DND-41 (cell line): ENCODE results near the gene ALG3.

Experiments used
- ATAC-seq: fragments of 200-7000 bp; cut with Tn5 transposase; 3 replicates; pipeline ENCODE4 v1.9.1; 2021; ENCODE audit warnings: low read depth; ENCODE audit not compliant: insufficient read depth
- DNase-seq: peaks from one replicate; pipeline ENCODE4 v3.0.0-alpha.2; 2020
- H2AFZ ChIP-seq: 2 replicates; pipeline ENCODE4 v1.6.0; 2012; ENCODE audit warnings: low read depth, low read length
- H3K27ac ChIP-seq: 2 replicates; pipeline ENCODE4 v1.5.1; 2012; ENCODE audit warnings: low read length, inconsistent platforms
- H3K27me3 ChIP-seq: fragments of 200-600 bp; sonication (generic); 2 replicates; pipeline ENCODE4 v1.6.0; 2012; ENCODE audit warnings: low read length, mild to moderate bottlenecking, inconsistent platforms; ENCODE audit not compliant: insufficient read depth, poor library complexity
- H3K36me3 ChIP-seq: 2 replicates; pipeline ENCODE4 v1.5.1; 2012; ENCODE audit warnings: low read length, inconsistent platforms; ENCODE audit not compliant: insufficient read depth
- H3K4me1 ChIP-seq: 2 replicates; pipeline ENCODE4 v1.5.1; 2012; ENCODE audit warnings: mild to moderate bottlenecking, low read length; ENCODE audit not compliant: insufficient read depth
- H3K4me2 ChIP-seq: 2 replicates; pipeline ENCODE4 v1.6.0; 2012; ENCODE audit warnings: mild to moderate bottlenecking, moderate library complexity, low read length, inconsistent platforms; ENCODE audit not compliant: insufficient read depth
- H3K4me3 ChIP-seq, 2 experiments: fragments of 200-600 bp in 1 of 2; shearing (Covaris generic) in 1 of 2; 2 replicates each; pipeline ENCODE4 v1.5.1; 2012 to 2016; ENCODE audit warnings: inconsistent platforms in 2 of 2, low read length in 2 of 2, mild to moderate bottlenecking in 2 of 2, low read depth in 1 of 2, moderate library complexity in 1 of 2
- H3K79me2 ChIP-seq: 2 replicates; pipeline ENCODE4 v1.6.0; 2012; ENCODE audit warnings: low read length, inconsistent platforms; ENCODE audit not compliant: insufficient read depth
- H3K9ac ChIP-seq: 2 replicates; pipeline ENCODE4 v1.6.0; 2012; ENCODE audit warnings: low read depth, mild to moderate bottlenecking, inconsistent platforms, low read length, moderate library complexity
- H3K9me3 ChIP-seq: 2 replicates; pipeline ENCODE4 v1.5.1; 2012; ENCODE audit warnings: low read length, moderate library complexity, mild to moderate bottlenecking, inconsistent platforms; ENCODE audit not compliant: insufficient read depth, severe bottlenecking
- H4K20me1 ChIP-seq: 2 replicates; pipeline ENCODE4 v1.6.0; 2012; ENCODE audit warnings: low read length; ENCODE audit not compliant: insufficient read depth
- EZH2 ChIP-seq: IDR thresholded peaks from 3 replicates; pipeline ENCODE4 v1.6.1; 2012; ENCODE audit warnings: borderline replicate concordance, low read depth, mild to moderate bottlenecking, moderate library complexity, low read length, inconsistent platforms; ENCODE audit not compliant: severe bottlenecking
- TF ChIP-seq, protein P1 (sequence below): IDR thresholded peaks from 2 replicates; pipeline ENCODE4 v1.5.1; 2012; ENCODE audit warnings: borderline replicate concordance, low read length, moderate library complexity, mild to moderate bottlenecking; ENCODE audit not compliant: poor library complexity, severe bottlenecking; ENCODE audit errors: extremely low read depth

ALG3 gene

DNA sequence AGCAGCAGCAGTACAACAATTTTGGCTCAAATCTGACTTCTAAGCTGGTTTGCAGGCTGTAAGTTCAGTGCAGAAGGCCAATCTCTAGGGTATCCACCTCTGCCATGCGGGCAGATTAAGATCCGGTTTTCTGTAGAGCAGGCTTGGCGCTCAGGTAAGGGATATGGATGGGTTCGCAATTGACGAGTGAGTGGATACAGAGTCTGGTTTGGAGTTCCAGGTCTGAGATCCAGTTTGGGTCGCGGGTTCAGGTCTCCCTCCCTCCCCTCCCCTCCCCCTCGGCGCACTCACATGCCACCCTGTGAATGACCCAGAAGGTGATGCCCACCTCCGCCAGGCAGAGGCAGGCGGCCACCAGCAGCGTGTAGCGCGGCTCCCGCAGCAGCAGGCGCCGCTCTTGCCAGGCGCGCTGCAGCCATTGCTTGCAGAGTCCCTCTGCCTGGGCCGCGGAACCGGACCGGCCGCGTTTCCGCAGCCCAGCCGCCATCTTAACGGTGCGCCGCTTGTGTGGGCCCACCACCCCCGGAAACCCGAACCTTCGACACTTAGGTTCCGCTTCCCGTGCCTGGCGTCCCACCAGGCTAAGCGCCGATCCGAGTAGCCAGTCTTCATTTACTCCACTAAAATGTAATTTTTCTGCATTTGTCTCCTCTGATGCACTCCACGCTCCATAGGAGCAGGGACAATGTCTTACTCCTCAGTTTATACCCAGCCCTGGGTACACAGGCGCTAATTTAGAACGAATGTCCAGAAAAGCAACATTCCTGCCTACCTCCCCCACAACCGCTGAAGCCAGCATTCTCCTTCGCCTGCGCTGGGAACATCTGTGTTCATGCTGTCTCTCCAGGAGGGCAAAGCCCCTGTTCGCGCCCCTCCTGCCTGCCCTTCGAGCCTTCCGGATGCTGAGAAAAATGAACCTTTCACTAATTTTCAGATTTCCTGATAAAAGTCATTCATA is at the start of gene ALG3:
TSS of gene ALG3 (minus strand) at position 509 of the 958 bp plus-strand sequence. CDS start at position 487, 22 bp downstream.
- peaks cover 39% of the 10 kb centered on the region for H3K79me2 ChIP-seq
- peaks cover 10% of the 10 kb centered on the region; the same call in 1 of the 2 replicates for H4K20me1 ChIP-seq
- H3K27ac ChIP-seq: peak within 1 kb of the TSS; percentile 90
- peaks cover 30% of the 10 kb centered on the region for H3K36me3 ChIP-seq
- no peak for TF ChIP-seq EZH2
- TF ChIP-seq, protein P1, sequence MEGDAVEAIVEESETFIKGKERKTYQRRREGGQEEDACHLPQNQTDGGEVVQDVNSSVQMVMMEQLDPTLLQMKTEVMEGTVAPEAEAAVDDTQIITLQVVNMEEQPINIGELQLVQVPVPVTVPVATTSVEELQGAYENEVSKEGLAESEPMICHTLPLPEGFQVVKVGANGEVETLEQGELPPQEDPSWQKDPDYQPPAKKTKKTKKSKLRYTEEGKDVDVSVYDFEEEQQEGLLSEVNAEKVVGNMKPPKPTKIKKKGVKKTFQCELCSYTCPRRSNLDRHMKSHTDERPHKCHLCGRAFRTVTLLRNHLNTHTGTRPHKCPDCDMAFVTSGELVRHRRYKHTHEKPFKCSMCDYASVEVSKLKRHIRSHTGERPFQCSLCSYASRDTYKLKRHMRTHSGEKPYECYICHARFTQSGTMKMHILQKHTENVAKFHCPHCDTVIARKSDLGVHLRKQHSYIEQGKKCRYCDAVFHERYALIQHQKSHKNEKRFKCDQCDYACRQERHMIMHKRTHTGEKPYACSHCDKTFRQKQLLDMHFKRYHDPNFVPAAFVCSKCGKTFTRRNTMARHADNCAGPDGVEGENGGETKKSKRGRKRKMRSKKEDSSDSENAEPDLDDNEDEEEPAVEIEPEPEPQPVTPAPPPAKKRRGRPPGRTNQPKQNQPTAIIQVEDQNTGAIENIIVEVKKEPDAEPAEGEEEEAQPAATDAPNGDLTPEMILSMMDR: no peak
- no peaks in the 10 kb centered on the region for H3K9me3 ChIP-seq
- H3K4me1 ChIP-seq: peaks cover 34% of the 10 kb centered on the region
- H3K4me3 ChIP-seq: peak within 1 kb of the TSS; percentile 96 to 100
- peak within 1 kb of the TSS; percentile 96 for H2AFZ ChIP-seq
- no peaks in the 10 kb centered on the region for H3K27me3 ChIP-seq
- peak within 1 kb of the TSS; percentile 76 for H3K9ac ChIP-seq
- ATAC-seq (peak; percentile 56), DNase-seq (peak; percentile 88)
- peak within 1 kb of the TSS; percentile 89 for H3K4me2 ChIP-seq

DNA sequence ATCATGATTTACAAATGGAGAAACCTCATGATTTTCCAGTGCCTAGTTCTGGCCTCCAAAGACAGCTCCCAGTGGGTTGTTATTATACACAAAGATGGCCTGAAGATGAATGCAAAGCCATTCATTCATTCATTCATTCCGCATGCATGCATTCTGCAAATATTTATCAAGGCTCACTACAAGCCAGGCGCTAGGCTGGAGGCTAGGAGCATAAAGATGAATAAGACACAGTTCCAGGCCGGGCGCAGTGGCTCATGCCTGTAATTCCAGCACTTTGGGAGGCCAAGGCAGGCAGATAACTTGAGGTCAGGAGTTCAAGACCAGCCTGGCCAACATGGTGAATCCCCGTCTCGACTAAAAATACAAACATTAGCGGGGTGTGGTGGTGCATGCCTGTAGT is 47.9 kb upstream of the ALG3 start:
- H3K27ac ChIP-seq: no peak overlapping the region
- H4K20me1 ChIP-seq: peaks cover 16% of the 10 kb centered on the region; the same call in 1 of the 2 replicates
- peaks cover 24% of the 10 kb centered on the region for H3K36me3 ChIP-seq
- peaks cover 25% of the 10 kb centered on the region for H3K79me2 ChIP-seq
- no peak overlapping the region for H3K9ac ChIP-seq
- peaks cover 28% of the 10 kb centered on the region for H3K4me1 ChIP-seq
- peaks cover 7% of the 10 kb centered on the region for H3K27me3 ChIP-seq
- H3K9me3 ChIP-seq: no peaks in the 10 kb centered on the region
- H2AFZ ChIP-seq: no peak overlapping the region
- no peak overlapping the region for H3K4me2 ChIP-seq
- ATAC-seq: no peak
- H3K4me3 ChIP-seq: no peak overlapping the region
- no peak for DNase-seq
- TF ChIP-seq EZH2: no peak

DNA sequence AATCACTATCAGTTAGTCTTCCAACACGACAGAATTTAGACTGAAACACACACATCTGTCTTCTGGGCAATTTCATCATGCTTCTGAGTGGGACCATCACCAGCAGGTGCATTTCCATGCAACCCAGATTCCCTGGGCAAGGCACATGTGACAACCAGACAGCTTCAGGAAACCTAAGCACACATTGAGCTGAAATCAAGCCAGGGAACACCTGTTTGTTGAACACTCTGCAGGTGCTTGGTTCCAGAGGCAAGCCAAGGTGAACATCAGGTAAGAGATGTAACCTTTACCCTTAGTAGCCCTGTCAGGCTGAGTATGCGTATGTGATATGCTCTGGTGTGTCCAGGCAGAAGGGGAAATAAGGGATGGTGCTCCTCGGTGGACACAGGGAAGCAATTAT is 47.0 kb upstream of the ALG3 start:
- DNase-seq (no peak), ATAC-seq (no peak)
- Histone ChIP-seq H3K4me3 (no peak overlapping the region), H3K9me3 (no peaks in the 10 kb centered on the region), H3K79me2 (peaks cover 17% of the 10 kb centered on the region), H3K27me3 (peaks cover 7% of the 10 kb centered on the region), H3K4me2 (no peak overlapping the region), H3K9ac (no peak overlapping the region), H3K27ac (no peak overlapping the region), H4K20me1 (peaks cover 16% of the 10 kb centered on the region; the same call in 1 of the 2 replicates), H3K4me1 (peaks cover 20% of the 10 kb centered on the region), H3K36me3 (peaks cover 17% of the 10 kb centered on the region), H2AFZ (no peak overlapping the region)
- TF ChIP-seq, protein P1: no peak
- no peak for TF ChIP-seq EZH2

DNA sequence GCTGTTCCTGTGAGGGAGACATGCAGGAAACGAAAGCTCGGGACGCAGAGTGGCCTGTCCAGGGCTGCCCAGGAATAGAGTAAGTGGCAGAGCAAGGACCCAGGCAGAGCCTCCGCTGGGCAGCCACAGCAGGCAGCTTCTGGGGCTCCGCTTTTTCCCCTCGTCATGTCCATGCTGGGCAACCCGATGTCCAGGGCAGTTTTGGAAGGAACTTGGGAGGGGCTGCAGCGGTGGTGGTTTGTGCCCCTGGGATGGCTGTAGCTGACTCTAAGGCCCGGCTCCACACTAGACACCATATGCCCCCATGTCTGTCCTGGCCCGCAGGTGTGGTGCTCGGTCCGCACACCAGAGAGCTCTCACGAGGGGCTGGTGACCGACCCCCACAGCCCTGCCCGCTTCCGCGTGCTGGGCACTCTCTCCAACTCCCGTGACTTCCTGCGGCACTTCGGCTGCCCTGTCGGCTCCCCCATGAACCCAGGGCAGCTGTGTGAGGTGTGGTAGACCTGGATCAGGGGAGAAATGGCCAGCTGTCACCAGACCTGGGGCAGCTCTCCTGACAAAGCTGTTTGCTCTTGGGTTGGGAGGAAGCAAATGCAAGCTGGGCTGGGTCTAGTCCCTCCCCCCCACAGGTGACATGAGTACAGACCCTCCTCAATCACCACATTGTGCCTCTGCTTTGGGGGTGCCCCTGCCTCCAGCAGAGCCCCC is 43.1 kb upstream of the ALG3 start:
- ATAC-seq (no peak), DNase-seq (no peak)
- TF ChIP-seq, protein P1: no peak
- no peak for TF ChIP-seq EZH2
- Histone ChIP-seq H3K4me1 (no peaks in the 10 kb centered on the region), H2AFZ (no peak overlapping the region), H3K4me2 (no peak overlapping the region), H3K4me3 (no peak overlapping the region), H3K27ac (no peak overlapping the region), H3K9me3 (no peaks in the 10 kb centered on the region), H4K20me1 (no peaks in the 10 kb centered on the region), H3K36me3 (no peaks in the 10 kb centered on the region), H3K27me3 (peaks cover 7% of the 10 kb centered on the region), H3K9ac (no peak overlapping the region), H3K79me2 (no peaks in the 10 kb centered on the region)
